Measurements from ENCODE around the gene SMC4.

SMC4 gene

DNA sequence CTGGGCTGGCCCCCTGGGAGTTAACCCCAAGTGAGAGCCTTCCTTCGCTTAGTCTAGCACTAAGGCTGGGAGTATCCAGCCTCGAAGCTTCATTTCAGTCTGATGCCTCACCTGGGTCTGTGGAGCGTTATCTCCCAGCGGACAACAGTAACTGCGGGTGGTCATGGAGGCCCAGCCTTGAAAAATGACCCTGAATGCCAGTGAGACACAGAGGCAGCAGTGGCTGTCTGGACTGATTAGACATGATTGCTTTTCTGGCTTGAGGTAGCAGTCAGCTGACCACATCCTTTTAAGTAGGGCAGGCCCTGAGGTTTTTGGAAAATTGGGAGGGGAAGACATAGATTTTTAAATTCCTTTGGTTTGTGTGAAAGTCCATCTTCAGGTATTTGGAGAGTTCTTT lies 78.3 kb downstream of the SMC4 start:
- TF ChIP-seq, protein P1, sequence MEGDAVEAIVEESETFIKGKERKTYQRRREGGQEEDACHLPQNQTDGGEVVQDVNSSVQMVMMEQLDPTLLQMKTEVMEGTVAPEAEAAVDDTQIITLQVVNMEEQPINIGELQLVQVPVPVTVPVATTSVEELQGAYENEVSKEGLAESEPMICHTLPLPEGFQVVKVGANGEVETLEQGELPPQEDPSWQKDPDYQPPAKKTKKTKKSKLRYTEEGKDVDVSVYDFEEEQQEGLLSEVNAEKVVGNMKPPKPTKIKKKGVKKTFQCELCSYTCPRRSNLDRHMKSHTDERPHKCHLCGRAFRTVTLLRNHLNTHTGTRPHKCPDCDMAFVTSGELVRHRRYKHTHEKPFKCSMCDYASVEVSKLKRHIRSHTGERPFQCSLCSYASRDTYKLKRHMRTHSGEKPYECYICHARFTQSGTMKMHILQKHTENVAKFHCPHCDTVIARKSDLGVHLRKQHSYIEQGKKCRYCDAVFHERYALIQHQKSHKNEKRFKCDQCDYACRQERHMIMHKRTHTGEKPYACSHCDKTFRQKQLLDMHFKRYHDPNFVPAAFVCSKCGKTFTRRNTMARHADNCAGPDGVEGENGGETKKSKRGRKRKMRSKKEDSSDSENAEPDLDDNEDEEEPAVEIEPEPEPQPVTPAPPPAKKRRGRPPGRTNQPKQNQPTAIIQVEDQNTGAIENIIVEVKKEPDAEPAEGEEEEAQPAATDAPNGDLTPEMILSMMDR (conservative IDR thresholded peaks at IDR 0.05): no peak
- no peak for TF ChIP-seq ZFX (IDR thresholded peaks at IDR 0.05)
- no peak overlapping the region for H3K27ac ChIP-seq

DNA sequence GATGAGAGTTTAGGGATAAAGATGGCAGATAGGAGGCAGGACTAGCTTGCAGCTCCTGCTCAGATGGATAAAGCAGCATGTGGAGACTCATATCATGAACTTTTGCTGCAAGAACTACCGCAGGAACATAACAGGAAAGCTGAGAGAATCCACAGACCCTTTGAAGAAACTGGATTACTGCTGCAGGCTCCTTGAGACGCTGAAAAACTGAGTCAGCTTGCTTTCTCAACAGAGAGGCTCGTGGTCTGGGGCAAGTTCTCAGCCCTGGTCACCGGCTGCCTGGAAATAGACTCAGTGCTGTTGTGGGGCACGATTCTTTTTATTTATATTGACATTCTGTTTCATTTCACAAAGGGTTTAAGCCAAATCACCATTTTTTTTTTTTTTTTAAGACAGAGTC lies 78.9 kb downstream of the SMC4 start:
- TF ChIP-seq, protein P1 (conservative IDR thresholded peaks at IDR 0.05): no peak
- TF ChIP-seq ZFX (IDR thresholded peaks at IDR 0.05): no peak
- no peak overlapping the region for H3K27ac ChIP-seq

- no peak overlapping the region for H3K27ac ChIP-seq
- TF ChIP-seq ZFX (IDR thresholded peaks at IDR 0.05): no peak
Measured at GRCh38 chr3:160479376-160479775, 79.9 kb downstream of the SMC4 start.

DNA sequence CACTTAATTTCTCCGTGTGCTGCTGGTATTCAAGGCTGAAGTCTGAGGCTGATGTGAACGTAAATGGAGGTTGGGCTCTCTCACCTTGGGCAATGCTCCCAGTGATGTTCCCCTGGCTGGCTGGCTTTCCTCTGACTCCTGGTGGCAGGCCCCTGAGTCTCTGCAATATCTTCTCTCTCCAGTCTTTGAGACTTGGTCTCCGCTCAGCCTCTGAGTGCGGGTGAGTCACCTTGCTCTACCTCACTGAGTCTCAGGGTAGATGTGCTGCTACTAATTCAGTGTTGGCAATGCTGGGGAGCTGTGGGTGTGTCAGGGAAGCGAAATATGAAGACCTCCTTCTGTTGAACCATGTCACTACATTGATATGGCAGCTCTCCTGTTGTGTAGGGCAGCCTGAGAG lies 81.5 kb downstream of the SMC4 start:
- no peak for TF ChIP-seq ZFX (IDR thresholded peaks at IDR 0.05)
- TF ChIP-seq, protein P1 (conservative IDR thresholded peaks at IDR 0.05): no peak

GRCh38 chr3:160481856-160482255 lies 82.4 kb downstream of the SMC4 start:
- H3K27ac ChIP-seq: no peak overlapping the region
- TF ChIP-seq, protein P1 (conservative IDR thresholded peaks at IDR 0.05): no peak
- TF ChIP-seq ZFX (IDR thresholded peaks at IDR 0.05): no peak

More for the DNA sequence above, 81.5 kb downstream of the SMC4 start:
- no peak overlapping the region for H3K27ac ChIP-seq

DNA sequence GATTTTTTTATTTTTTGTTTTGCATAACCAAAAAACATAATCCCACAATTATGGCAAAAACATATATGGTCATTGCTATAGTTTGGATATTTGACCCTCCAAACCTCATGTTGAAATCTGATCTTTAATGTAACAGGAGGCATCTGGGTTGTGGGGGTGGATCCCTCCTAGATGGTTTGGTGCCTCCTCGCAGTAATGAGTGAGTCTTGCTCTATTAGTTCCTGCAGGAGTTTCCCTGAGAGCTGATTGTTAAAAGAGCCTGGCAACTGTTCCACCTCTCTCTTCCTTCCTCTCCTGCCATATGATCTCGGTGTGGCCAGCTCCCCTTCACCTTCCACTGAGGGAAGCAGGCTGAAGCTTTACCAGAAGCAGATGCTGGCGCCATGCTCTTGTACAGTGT lies 83.3 kb downstream of the SMC4 start:
- H3K27ac ChIP-seq: no peak overlapping the region
- TF ChIP-seq, protein P1 (conservative IDR thresholded peaks at IDR 0.05): no peak
- TF ChIP-seq ZFX (IDR thresholded peaks at IDR 0.05): no peak

All from C4-2B (cell line).